ENCODE data around the gene USP16.
"Not testable (repeated sequence)": the region's sequence is repeated elsewhere in the genome, so short reads cannot be mapped to it uniquely, and the experiment has no call there.

The USP16 gene

GRCh38 chr21:29024474-29025327, at the start of gene USP16:
Gene USP16 (plus strand): TSS chr21:29024668. CDS start chr21:29027914, 3,246 bp downstream.
- Histone ChIP-seq H2AFZ (ENCODE audit: low read length, unreplicated experiment) (peak within 1 kb of the TSS; percentile 83), H3K27ac (ENCODE audit: low read depth, low read length) (peak within 1 kb of the TSS; percentile 96), H3K79me2 (ENCODE audit: control insufficient read depth, insufficient read depth, low read length, unreplicated experiment) (peaks cover 34% of the 10 kb centered on the region), H3K36me3 (ENCODE audit: insufficient read depth, low read length) (no peaks in the 10 kb centered on the region), H3K4me1 (ENCODE audit: control insufficient read depth, insufficient read depth, low read length, unreplicated experiment) (peaks cover 13% of the 10 kb centered on the region), H3K4me3 (ENCODE audit: low read depth, low read length) (peak within 1 kb of the TSS; percentile 82), H3K27me3 (ENCODE audit: insufficient read depth, low read length) (no peaks in the 10 kb centered on the region)

DNA sequence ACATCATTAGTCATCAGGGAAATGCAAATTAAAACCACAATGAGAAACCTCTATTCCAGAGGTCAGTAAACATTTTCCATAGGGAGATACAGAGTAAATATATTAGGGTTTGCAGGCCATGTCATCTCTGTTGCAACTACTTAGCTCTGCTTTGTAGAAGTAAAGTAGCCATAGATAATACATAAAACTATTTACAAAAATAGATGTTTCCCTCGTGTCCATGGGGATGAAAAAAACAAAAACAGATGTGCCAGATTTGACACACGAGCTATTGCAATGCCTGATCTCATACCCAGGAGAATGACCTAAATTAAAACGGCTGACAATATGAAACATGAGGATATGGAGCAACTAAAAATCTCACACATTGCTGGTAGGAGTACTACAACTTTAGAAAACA, 49.1 kb upstream of the USP16 start:
- Histone ChIP-seq H3K4me3 (ENCODE audit: low read depth, low read length) (no peak overlapping the region), H3K79me2 (ENCODE audit: control insufficient read depth, insufficient read depth, low read length, unreplicated experiment) (peaks cover 5% of the 10 kb centered on the region), H3K36me3 (ENCODE audit: insufficient read depth, low read length) (peaks cover 21% of the 10 kb centered on the region), H3K4me1 (ENCODE audit: control insufficient read depth, insufficient read depth, low read length, unreplicated experiment) (no peaks in the 10 kb centered on the region), H3K27me3 (ENCODE audit: insufficient read depth, low read length) (no peaks in the 10 kb centered on the region), H2AFZ (ENCODE audit: low read length, unreplicated experiment) (no peak overlapping the region), H3K27ac (ENCODE audit: low read depth, low read length) (peak overlapping the region; percentile 54; the same call in 1 of the 2 replicates)

GRCh38 chr21:28979092-28979491, 45.4 kb upstream of the USP16 start:
- Histone ChIP-seq H3K4me1 (ENCODE audit: control insufficient read depth, insufficient read depth, low read length, unreplicated experiment) (no peaks in the 10 kb centered on the region), H3K79me2 (ENCODE audit: control insufficient read depth, insufficient read depth, low read length, unreplicated experiment) (peaks cover 4% of the 10 kb centered on the region), H3K36me3 (ENCODE audit: insufficient read depth, low read length) (peaks cover 12% of the 10 kb centered on the region), H3K27ac (ENCODE audit: low read depth, low read length) (no peak overlapping the region), H2AFZ (ENCODE audit: low read length, unreplicated experiment) (no peak overlapping the region), H3K4me3 (ENCODE audit: low read depth, low read length) (no peak overlapping the region), H3K27me3 (ENCODE audit: insufficient read depth, low read length) (no peaks in the 10 kb centered on the region)

DNA sequence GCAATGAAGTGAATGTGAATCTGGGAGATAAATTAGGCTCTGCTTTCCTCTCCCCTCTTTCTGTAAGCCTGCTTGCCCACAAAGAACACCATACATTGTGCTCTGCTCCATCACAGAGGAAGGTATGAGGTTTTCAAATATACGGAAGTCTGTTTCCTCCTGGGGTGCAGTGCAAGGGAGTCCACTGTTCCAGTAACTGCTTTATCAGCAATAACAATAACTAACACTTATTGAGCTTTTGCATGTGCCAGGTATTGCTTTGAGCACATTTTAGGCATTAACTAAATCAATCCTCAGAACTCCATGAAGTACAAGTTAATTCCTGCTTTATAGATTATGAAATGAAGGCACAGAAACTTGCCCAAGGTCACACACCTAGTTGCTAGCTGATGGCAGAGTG, 41.8 kb upstream of the USP16 start:
- H3K4me1 ChIP-seq (ENCODE audit: control insufficient read depth, insufficient read depth, low read length, unreplicated experiment): peaks cover 4% of the 10 kb centered on the region
- H3K27me3 ChIP-seq (ENCODE audit: insufficient read depth, low read length): no peaks in the 10 kb centered on the region
- no peak overlapping the region for H3K4me3 ChIP-seq (ENCODE audit: low read depth, low read length)
- H3K27ac ChIP-seq (ENCODE audit: low read depth, low read length): no peak overlapping the region
- peaks cover 12% of the 10 kb centered on the region for H3K36me3 ChIP-seq (ENCODE audit: insufficient read depth, low read length)
- no peak overlapping the region for H2AFZ ChIP-seq (ENCODE audit: low read length, unreplicated experiment)
- H3K79me2 ChIP-seq (ENCODE audit: control insufficient read depth, insufficient read depth, low read length, unreplicated experiment): peaks cover 20% of the 10 kb centered on the region

DNA sequence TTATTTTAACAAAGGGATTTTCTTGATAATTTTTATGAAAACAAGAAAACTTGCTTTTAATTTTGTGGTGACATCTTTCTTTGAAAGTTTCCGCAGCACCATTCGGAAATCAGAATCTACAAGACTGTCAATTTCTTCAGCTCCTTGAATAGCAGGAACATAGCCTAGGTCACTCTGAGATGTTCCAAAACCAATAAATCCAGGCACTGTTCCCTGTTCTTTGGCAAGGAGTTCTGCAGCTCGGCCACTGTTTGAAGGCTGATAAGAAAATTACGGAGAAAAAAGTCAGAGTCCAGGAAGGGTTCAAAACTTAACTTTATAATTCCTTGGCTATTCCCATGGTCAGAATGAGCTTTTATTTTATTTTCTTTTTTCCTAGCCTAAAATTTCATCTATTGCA, 37.8 kb upstream of the USP16 start:
- no peaks in the 10 kb centered on the region for H3K27me3 ChIP-seq (ENCODE audit: insufficient read depth, low read length)
- peaks cover 12% of the 10 kb centered on the region for H3K36me3 ChIP-seq (ENCODE audit: insufficient read depth, low read length)
- H2AFZ ChIP-seq (ENCODE audit: low read length, unreplicated experiment): no peak overlapping the region
- H3K79me2 ChIP-seq (ENCODE audit: control insufficient read depth, insufficient read depth, low read length, unreplicated experiment): peaks cover 45% of the 10 kb centered on the region
- H3K4me3 ChIP-seq (ENCODE audit: low read depth, low read length): no peak overlapping the region
- H3K4me1 ChIP-seq (ENCODE audit: control insufficient read depth, insufficient read depth, low read length, unreplicated experiment): peaks cover 23% of the 10 kb centered on the region
- H3K27ac ChIP-seq (ENCODE audit: low read depth, low read length): no peak overlapping the region

DNA sequence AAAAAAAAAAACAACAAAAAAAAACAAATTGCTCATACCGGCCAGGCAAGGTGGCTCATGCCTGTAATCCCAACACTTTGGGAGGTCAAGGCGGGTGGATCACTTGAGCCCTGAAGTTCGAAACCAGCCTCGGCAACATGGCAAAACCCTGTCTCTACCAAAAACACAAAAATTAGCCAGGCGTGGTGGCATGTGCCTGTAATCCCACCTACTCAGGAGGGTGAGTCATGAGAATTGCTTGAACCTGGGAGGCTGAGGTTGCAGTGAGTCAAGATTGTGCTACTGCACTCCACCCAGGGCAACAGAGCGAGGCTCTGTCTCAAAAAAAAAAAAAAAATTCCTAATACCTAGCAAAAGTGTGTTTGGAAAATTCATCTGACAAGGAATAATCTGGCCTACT, 36.3 kb upstream of the USP16 start:
- not testable (repeated sequence) for H3K4me3 ChIP-seq (ENCODE audit: low read depth, low read length); H2AFZ ChIP-seq (ENCODE audit: low read length, unreplicated experiment); H3K27me3 ChIP-seq (ENCODE audit: insufficient read depth, low read length)
- Histone ChIP-seq H3K27ac (ENCODE audit: low read depth, low read length) (peak overlapping the region; percentile 61), H3K4me1 (ENCODE audit: control insufficient read depth, insufficient read depth, low read length, unreplicated experiment) (peaks cover 26% of the 10 kb centered on the region), H3K36me3 (ENCODE audit: insufficient read depth, low read length) (peaks cover 11% of the 10 kb centered on the region), H3K79me2 (ENCODE audit: control insufficient read depth, insufficient read depth, low read length, unreplicated experiment) (peaks cover 53% of the 10 kb centered on the region)

DNA sequence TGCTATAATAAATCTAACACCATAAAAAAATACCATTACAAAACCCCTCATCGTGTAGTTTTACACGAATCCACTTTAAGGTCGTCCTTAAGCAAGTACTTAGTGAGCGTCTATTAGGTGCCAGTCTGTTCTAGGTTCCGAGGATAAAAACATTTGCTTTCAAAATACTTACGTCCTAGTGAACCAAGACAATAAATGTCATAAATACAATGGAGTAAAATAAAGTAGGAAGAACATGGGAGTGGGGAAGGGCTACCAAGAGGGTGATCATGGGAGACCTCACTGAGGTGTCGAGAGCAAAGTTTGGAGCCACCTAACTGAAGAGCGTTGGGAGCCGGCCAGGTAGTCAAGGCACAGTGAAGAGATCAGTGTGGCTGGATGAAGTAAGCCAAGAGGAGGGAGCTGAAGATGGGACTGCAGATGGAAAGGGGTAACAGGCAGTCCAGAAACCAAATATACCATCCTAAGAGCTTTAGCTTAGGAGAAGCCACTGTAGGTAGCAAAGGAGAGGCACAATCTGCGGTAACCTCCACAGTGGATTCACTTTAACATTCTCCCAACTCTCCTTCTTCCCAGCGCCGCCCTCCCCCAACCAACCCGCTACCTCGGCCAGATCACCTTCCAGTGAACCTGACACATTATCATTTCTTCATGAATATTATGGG, 32.5 kb upstream of the USP16 start:
- Histone ChIP-seq H3K27me3 (ENCODE audit: insufficient read depth, low read length) (no peaks in the 10 kb centered on the region), H3K4me3 (ENCODE audit: low read depth, low read length) (peak overlapping the region; percentile 92), H2AFZ (ENCODE audit: low read length, unreplicated experiment) (peak overlapping the region; percentile 65), H3K27ac (ENCODE audit: low read depth, low read length) (peak overlapping the region; percentile 66), H3K36me3 (ENCODE audit: insufficient read depth, low read length) (no peaks in the 10 kb centered on the region), H3K4me1 (ENCODE audit: control insufficient read depth, insufficient read depth, low read length, unreplicated experiment) (peaks cover 31% of the 10 kb centered on the region), H3K79me2 (ENCODE audit: control insufficient read depth, insufficient read depth, low read length, unreplicated experiment) (peaks cover 38% of the 10 kb centered on the region)

DNA sequence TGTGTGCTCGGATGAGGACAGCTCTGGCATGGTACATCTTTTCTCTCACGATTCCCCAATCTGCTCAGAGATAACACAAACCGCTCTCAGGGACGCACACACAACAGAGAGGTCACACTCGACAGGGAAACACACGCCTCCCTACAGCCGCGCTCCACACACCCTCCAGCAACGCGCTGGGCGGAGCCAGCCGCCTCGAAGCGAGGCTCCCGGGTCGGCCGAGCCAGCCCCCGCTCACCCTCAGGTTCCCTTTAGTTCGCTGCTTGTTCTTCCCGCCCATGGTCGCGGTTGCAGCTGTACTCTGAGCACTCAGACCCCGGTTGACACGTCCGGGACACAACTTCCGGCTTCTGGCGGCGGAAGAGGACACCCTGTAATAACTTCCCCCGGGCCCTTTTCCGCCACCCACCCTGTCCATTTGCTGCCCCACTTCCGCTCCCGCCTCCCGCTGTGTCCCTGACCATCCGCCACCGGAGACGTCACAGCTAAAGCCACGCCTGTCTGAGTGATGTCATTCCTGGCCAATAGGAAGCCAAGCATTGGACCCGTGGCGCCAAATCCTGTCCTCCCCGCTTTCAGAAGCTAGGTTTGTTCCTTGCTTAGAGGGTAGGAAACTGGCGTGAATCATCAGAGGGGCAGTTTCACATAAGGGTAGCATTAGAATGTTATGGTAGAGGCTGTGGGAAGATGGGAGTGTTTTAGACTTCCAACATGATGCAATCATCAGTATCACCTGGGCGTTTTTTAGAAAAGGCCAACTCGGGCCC, 31.8 kb upstream of the USP16 start, which contains the start of gene LTN1:
LTN1 (minus strand) TSS at position 352 of the 767 bp plus-strand sequence; CDS start at position 280, 72 bp downstream.
- H2AFZ ChIP-seq (ENCODE audit: low read length, unreplicated experiment): peak within 1 kb of the TSS; percentile 65

GRCh38 chr21:28993293-28993629, 31.2 kb upstream of the USP16 start:
- Histone ChIP-seq H3K27ac (ENCODE audit: low read depth, low read length) (peak overlapping the region; percentile 66), H2AFZ (ENCODE audit: low read length, unreplicated experiment) (peak overlapping the region; percentile 38), H3K36me3 (ENCODE audit: insufficient read depth, low read length) (no peaks in the 10 kb centered on the region), H3K27me3 (ENCODE audit: insufficient read depth, low read length) (no peaks in the 10 kb centered on the region), H3K4me1 (ENCODE audit: control insufficient read depth, insufficient read depth, low read length, unreplicated experiment) (peaks cover 22% of the 10 kb centered on the region), H3K79me2 (ENCODE audit: control insufficient read depth, insufficient read depth, low read length, unreplicated experiment) (peaks cover 31% of the 10 kb centered on the region), H3K4me3 (ENCODE audit: low read depth, low read length) (peak overlapping the region; percentile 92)

More for the DNA sequence above, 31.8 kb upstream of the USP16 start, which contains the start of gene LTN1:
- H3K27me3 ChIP-seq (ENCODE audit: insufficient read depth, low read length): no peaks in the 10 kb centered on the region
- H3K27ac ChIP-seq (ENCODE audit: low read depth, low read length): peak within 1 kb of the TSS; percentile 66
- peaks cover 26% of the 10 kb centered on the region for H3K4me1 ChIP-seq (ENCODE audit: control insufficient read depth, insufficient read depth, low read length, unreplicated experiment)
- peak within 1 kb of the TSS; percentile 92 for H3K4me3 ChIP-seq (ENCODE audit: low read depth, low read length)
- no peaks in the 10 kb centered on the region for H3K36me3 ChIP-seq (ENCODE audit: insufficient read depth, low read length)
- H3K79me2 ChIP-seq (ENCODE audit: control insufficient read depth, insufficient read depth, low read length, unreplicated experiment): peaks cover 32% of the 10 kb centered on the region

DNA sequence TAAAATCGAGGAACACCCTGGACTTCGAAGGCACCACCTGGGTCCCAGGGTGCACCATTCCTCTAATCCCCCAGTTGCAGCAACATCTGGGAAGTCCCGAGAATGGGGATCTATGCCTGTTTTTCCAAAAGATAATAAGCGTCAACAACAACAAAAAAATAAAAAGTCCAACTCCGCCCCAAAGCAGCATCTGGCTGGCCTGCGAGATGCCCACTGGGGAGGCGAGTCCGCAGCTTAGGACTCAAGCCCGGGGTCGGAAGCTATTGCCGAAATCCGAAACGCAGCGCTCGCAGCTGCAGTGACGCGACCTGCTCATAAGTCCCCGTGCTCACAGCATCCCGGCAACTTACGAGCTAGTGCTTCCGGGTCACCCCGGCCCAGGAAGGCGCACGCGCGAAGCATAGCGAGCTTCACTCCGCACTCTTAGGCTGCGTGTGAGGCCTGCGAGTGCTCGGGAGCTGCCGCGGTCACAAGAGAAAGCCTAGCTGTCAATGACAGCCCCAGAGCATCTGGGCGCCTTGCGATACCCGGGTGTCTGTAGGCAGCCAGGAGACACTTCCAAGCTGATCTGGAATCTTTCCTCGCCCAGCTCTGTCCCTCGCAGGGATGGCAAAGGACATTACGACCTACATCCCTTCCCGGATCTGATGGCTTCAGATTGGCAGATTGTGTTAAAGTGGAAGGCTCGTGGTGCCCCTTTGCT, 21.9 kb upstream of the USP16 start:
- H3K4me3 ChIP-seq (ENCODE audit: low read depth, low read length): peak overlapping the region; percentile 83
- H3K27me3 ChIP-seq (ENCODE audit: insufficient read depth, low read length): no peaks in the 10 kb centered on the region
- no peaks in the 10 kb centered on the region for H3K4me1 ChIP-seq (ENCODE audit: control insufficient read depth, insufficient read depth, low read length, unreplicated experiment)
- peak overlapping the region; percentile 76 for H3K27ac ChIP-seq (ENCODE audit: low read depth, low read length)
- no peaks in the 10 kb centered on the region for H3K79me2 ChIP-seq (ENCODE audit: control insufficient read depth, insufficient read depth, low read length, unreplicated experiment)
- no peaks in the 10 kb centered on the region for H3K36me3 ChIP-seq (ENCODE audit: insufficient read depth, low read length)
- H2AFZ ChIP-seq (ENCODE audit: low read length, unreplicated experiment): peak overlapping the region; percentile 89
